Nucleus accumbens (tissue), 56 donors: Measurements from ENCODE around the gene PJA2.
"Not testable (repeated sequence)": the region's sequence is repeated elsewhere in the genome, so short reads cannot be mapped to it uniquely, and the experiment has no call there.

Experiments used
- DNase-seq, 56 donors: peaks; one replicate each; lab custom pipeline; 2025; lab: John Stamatoyannopoulos, UW

PJA2 gene

DNA sequence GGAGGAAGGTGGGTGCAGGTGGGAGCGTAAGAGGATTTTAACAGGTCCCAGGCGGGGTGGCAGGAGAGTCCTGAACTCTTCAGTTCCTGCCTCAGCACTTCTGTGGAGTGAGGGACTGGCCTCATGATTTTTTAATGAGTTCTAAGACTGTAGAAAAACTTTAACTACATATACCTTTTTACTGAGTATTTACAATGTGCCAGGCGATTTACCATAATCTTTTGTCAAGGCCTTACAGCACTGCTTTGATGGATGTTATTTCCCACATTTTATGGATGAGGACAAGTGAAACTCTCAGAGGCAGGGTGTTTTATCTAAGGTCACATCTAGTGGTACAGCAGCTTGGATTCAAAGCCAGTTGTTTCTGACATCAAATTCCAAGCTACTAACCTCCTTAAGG lies 99.5 kb downstream of the PJA2 start:
- no peak for DNase-seq

DNA sequence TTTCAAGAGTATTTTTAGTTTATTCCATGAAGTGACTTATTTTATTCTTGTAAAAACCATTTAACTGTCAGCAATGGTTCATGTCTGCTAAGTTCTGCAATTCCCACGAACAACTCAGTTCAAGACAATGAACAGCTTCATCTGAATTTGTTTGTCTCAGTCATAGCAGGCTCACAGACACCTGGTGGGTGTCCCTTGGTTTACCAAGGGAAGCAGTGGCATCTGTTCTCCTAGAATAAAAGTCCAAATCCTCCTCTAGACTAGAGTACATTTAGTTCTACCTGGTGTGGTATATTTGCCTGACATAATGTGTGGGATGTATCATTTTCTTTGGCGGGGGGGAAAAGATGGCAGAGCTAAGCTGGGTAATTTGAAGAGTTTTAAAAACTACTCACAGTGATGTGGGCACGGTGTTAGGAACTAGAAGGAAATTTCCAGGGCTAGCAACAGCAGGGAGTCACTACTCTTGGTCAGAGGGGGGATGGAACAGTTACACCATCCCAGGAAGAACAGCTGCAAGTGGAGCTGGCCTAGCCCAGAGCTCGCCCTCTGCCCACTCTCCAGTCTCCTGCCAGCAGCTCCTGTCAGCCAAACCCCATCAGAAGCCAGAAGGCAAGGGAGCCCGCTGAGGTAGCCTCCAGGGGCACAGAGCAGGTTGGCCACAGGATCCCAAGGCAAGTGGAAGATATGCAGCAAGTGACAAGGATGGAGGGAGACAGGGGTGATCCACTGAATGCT lies 100.3 kb downstream of the PJA2 start:
- peak in 22 of 56 donors; percentile 1 to 73 (median 26) for DNase-seq

DNA sequence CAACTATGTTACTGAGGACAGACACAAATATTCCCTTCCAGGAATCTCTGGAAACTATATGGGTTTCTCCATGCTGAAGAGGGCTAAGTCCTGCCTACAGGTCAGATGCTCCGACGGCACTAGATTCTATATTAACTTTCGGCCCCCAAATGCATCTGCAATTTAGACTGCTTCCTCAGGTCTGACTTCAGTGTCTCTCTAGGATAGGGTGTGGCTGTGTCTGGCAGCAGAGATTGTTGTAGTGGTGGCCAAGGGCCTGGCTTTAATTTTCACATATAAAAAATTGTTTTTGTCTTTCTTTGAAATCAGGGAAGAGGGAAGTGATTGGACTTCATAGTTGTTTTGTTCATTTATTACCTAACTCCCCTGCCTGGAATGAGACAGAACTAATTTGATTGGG lies 101.8 kb downstream of the PJA2 start:
- DNase-seq = no peak

DNA sequence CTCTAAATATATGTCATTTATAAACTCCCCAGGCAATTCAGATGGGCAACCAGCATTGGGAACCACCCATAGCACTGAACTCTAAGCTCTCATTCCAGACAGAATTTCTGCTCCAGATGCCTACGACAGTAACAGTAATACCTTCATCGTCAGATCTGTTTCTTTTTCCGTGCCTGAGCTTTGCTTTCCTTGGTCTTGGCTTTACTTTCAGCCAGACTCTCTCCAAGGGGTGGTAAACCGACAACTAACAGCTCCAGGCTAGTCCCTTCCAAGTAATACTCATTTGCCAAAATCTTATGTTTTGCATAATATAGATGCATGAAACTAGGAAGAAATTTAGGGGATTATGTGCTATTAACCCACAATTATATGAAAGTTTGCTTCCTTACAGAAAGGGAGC lies 102.3 kb downstream of the PJA2 start:
- no peak for DNase-seq

DNA sequence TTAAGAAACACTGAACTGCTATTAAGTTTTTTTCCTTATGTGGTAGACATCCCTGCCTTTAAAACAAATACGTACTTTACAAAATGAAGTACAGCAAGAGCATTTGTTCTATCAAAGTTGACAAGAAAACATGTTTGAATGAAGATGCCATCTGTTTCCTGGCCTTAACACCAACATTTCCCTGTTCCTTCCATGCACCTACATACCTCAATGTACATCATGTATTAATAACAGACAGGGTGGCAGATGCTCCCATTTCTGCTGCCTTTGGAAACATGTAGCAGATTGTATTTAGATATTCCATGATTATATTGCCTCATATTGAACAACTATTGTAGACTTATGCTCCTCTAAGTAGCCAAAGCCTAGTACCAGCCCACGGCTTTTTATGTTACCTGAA lies 104.4 kb downstream of the PJA2 start:
- no peak for DNase-seq

- DNase-seq = no peak
These were observed 105.5 kb downstream of the PJA2 start for GRCh38 chr5:109304309-109304708.

- DNase-seq = no peak
These were observed 109.4 kb downstream of the PJA2 start for GRCh38 chr5:109300367-109300766.

GRCh38 chr5:109299557-109299956 lies 110.2 kb downstream of the PJA2 start:
- DNase-seq = no peak

- DNase-seq = no peak
These were observed 111.0 kb downstream of the PJA2 start for GRCh38 chr5:109298794-109299193.

DNA sequence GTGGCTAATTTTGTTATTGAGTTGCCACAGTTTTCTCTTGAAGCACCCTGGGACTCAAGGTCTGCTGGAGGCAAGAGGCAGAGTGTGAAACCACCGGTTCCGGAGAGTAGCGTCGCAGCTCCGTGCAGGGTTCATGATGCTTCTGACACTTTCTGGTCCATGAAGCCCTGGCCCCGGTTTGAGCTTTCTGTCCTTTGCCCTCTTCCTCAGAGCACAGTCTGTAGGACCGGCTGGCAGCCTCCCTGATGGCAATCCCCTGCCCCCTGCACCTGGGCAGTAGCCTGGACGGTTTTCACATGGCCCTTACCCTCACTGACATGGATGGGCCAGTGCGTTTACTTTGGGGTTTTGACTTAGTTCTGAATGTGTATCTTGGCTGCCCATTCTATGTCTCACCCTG lies 111.9 kb downstream of the PJA2 start:
- no peak for DNase-seq

DNA sequence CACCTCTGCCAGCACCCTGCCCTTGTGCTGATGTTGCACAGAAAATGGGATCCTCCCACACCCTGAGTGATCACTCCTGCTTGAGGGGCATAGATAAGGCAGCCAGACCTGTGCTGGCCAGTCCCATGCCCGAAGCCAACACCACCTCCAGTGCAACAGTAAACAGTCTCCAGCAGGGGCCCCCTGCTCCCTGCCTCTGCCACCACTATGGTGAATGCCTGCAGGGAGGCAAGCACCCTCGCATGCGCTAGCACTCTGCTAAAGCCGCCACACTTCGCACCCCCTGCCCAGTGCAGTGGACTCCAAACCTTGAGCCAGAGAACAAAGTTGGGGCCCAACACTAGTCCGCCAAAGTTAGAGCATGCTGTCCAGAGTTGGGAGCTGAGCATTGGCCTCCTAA lies 118.7 kb downstream of the PJA2 start:
- DNase-seq = no peak

GRCh38 chr5:109290231-109290630 lies 119.5 kb downstream of the PJA2 start:
- no peak for DNase-seq

- DNase-seq = not testable (repeated sequence)
These were observed 123.1 kb downstream of the PJA2 start for GRCh38 chr5:109286628-109287027.
